H1 (cell line): ENCODE data around the gene ZNF362. TPM values are rescaled to one million over a fixed set of nuclear protein-coding genes. Genes with fewer than 3 reads are reported as not detected.

Source experiments
- CTCF ChIA-PET: fragments of 300-600 bp; sonication (Branson Sonifier 250); formaldehyde crosslinking; loops from one replicate; lab custom pipeline; 2021; ENCODE audit not compliant: partially characterized antibody; lab: Charles Lee
- POLR2A ChIA-PET: fragments of 300-600 bp; sonication (Branson Sonifier 250); formaldehyde crosslinking; loops from one replicate; lab custom pipeline; 2021; ENCODE audit warnings: inconsistent platforms; ENCODE audit not compliant: partially characterized antibody; lab: Charles Lee
- DNase-seq, 2 experiments: peaks; one replicate each; pipeline versions ENCODE4 v3.0.0 to v3.0.0-alpha.2; 2010 to 2022; ENCODE audit warnings: low spot score in 2 of 2, low read depth in 1 of 2, mixed read lengths in 1 of 2
- FAIRE-seq: peaks from 2 replicates; lab custom pipeline; 2011; peaks lifted over from hg19 to GRCh38; lab: Jason Lieb, UNC
- H2AFZ ChIP-seq: 2 replicates; pipeline ENCODE4 v1.8.1; 2012; ENCODE audit warnings: low read length, inconsistent platforms
- H2AK5ac ChIP-seq: 2 replicates; pipeline ENCODE4 v1.6.1; 2013; ENCODE audit warnings: low read depth, low read length
- H2BK120ac ChIP-seq: replicated peaks from 2 replicates; pipeline ENCODE3; 2013; ENCODE audit warnings: low read depth, low read length, inconsistent platforms
- H2BK12ac ChIP-seq: 2 replicates; pipeline ENCODE4 v1.6.1; 2013; ENCODE audit warnings: low read depth, low read length
- H2BK15ac ChIP-seq: 2 replicates; pipeline ENCODE4 v1.6.1; 2013; ENCODE audit warnings: low read length
- H2BK20ac ChIP-seq: 2 replicates; pipeline ENCODE4 v1.6.1; 2013; ENCODE audit warnings: low read length
- H2BK5ac ChIP-seq: 2 replicates; pipeline ENCODE4 v1.6.1; 2013; ENCODE audit warnings: low read depth, low read length
- H3K14ac ChIP-seq: 2 replicates; pipeline ENCODE4 v1.6.1; 2013; ENCODE audit warnings: inconsistent platforms; ENCODE audit not compliant: insufficient read length
- H3K18ac ChIP-seq: 2 replicates; pipeline ENCODE4 v1.6.1; 2013; ENCODE audit warnings: low read length; ENCODE audit errors: extremely low read depth
- H3K23ac ChIP-seq: 2 replicates; pipeline ENCODE4 v1.6.1; 2013; ENCODE audit warnings: inconsistent platforms; ENCODE audit not compliant: insufficient read length
- H3K23me2 ChIP-seq: 2 replicates; pipeline ENCODE4 v1.6.1; 2013; ENCODE audit warnings: low read depth, low read length
- H3K27ac ChIP-seq: 2 replicates; pipeline ENCODE4 v1.6.1; 2011; ENCODE audit warnings: low read depth, low read length, inconsistent platforms
- H3K27me3 ChIP-seq, 4 experiments: replicated peaks in 1 of 4; 1 replicate in 1 of 4; 2 replicates in 3 of 4; pipeline versions ENCODE4 v1.6.1 to v1.8.1; 2011 to 2013; ENCODE audit warnings: low read length in 3 of 4, mild to moderate bottlenecking in 3 of 4, inconsistent platforms in 2 of 4, mixed read lengths in 2 of 4, moderate library complexity in 1 of 4; ENCODE audit not compliant: control insufficient read depth in 3 of 4, insufficient read depth in 3 of 4; ENCODE audit errors: extremely low read depth in 1 of 4
- H3K36me3 ChIP-seq, 4 experiments: 2 replicates each; pipeline versions ENCODE4 v1.6.1 to v1.8.1; 2011 to 2013; ENCODE audit warnings: mild to moderate bottlenecking in 4 of 4, low read length in 3 of 4, moderate library complexity in 2 of 4, control low read depth in 1 of 4, inconsistent platforms in 1 of 4; ENCODE audit not compliant: insufficient read depth in 4 of 4, control insufficient read depth in 2 of 4
- H3K4ac ChIP-seq: replicated peaks from 2 replicates; pipeline ENCODE3; 2013; ENCODE audit warnings: low read length, low read depth, mixed read lengths, inconsistent platforms; ENCODE audit not compliant: insufficient read length
- H3K4me1 ChIP-seq, 4 experiments: replicated peaks in 1 of 4; 1 replicate in 1 of 4; 2 replicates in 3 of 4; pipeline versions ENCODE4 v1.6.1 to v1.8.1; 2011 to 2013; ENCODE audit warnings: low read length in 3 of 4, inconsistent platforms in 2 of 4, mixed read lengths in 1 of 4; ENCODE audit not compliant: insufficient read depth in 4 of 4, control insufficient read depth in 3 of 4
- H3K4me2 ChIP-seq, 2 experiments: 2 replicates each; pipeline versions ENCODE4 v1.6.1 to v1.8.1; 2011 to 2013; ENCODE audit warnings: low read depth in 2 of 2, low read length in 2 of 2, control low read depth in 1 of 2, inconsistent platforms in 1 of 2, mild to moderate bottlenecking in 1 of 2; ENCODE audit not compliant: insufficient read depth in 1 of 2
- H3K4me3 ChIP-seq, 4 experiments: fragments of 200-600, 300-600 bp in 1 of 4; sonication (generic), shearing (Covaris generic), sonication (Bioruptor Twin) in 1 of 4; 2 replicates each; pipeline versions ENCODE4 v1.5.1 to v1.8.1; 2011 to 2016; ENCODE audit warnings: low read length in 4 of 4, low read depth in 3 of 4, control low read depth in 2 of 4, inconsistent platforms in 2 of 4, mild to moderate bottlenecking in 2 of 4, mixed read lengths in 1 of 4, moderate library complexity in 1 of 4; ENCODE audit not compliant: insufficient read depth in 2 of 4; ENCODE audit errors: extremely low read depth in 1 of 4
- H3K56ac ChIP-seq: replicated peaks from 2 replicates; pipeline ENCODE3; 2013; ENCODE audit warnings: low read depth, mild to moderate bottlenecking, mixed read lengths, low read length, inconsistent platforms; ENCODE audit not compliant: insufficient read length
- H3K79me1 ChIP-seq: 2 replicates; pipeline ENCODE4 v1.6.1; 2013; ENCODE audit warnings: low read depth, low read length, control low read depth
- H3K79me2 ChIP-seq, 2 experiments: 2 replicates each; pipeline versions ENCODE4 v1.6.1 to v1.8.1; 2012 to 2013; ENCODE audit warnings: low read length in 2 of 2, mild to moderate bottlenecking in 2 of 2, inconsistent platforms in 1 of 2; ENCODE audit not compliant: insufficient read depth in 2 of 2, control insufficient read depth in 1 of 2
- H3K9ac ChIP-seq, 4 experiments: replicated peaks in 1 of 4; 1 replicate in 1 of 4; 2 replicates in 3 of 4; pipeline versions ENCODE4 v1.6.1 to v1.8.1; 2011 to 2013; ENCODE audit warnings: low read depth in 3 of 4, low read length in 3 of 4, control low read depth in 2 of 4, mild to moderate bottlenecking in 2 of 4, moderate library complexity in 2 of 4, inconsistent platforms in 1 of 4; ENCODE audit errors: extremely low read depth in 1 of 4
- H3K9me3 ChIP-seq, 2 experiments: 2 replicates each; pipeline versions ENCODE4 v1.6.1 to v1.8.1; 2012 to 2013; ENCODE audit warnings: mild to moderate bottlenecking in 2 of 2, moderate library complexity in 2 of 2, control low read depth in 1 of 2, inconsistent platforms in 1 of 2, low read depth in 1 of 2, low read length in 1 of 2, mixed read lengths in 1 of 2; ENCODE audit not compliant: insufficient read depth in 2 of 2
- H4K20me1 ChIP-seq, 2 experiments: replicated peaks in 1 of 2; 2 replicates each; pipeline versions ENCODE3 to v1.8.1; 2011 to 2013; ENCODE audit warnings: inconsistent platforms in 2 of 2, low read length in 2 of 2, mild to moderate bottlenecking in 1 of 2; ENCODE audit not compliant: insufficient read depth in 2 of 2, control insufficient read depth in 1 of 2
- H4K5ac ChIP-seq: 2 replicates; pipeline ENCODE4 v1.6.1; 2013; ENCODE audit warnings: low read length, low read depth, mixed read lengths, inconsistent platforms; ENCODE audit not compliant: insufficient read length
- H4K8ac ChIP-seq: 2 replicates; pipeline ENCODE4 v1.8.0; 2013; ENCODE audit warnings: mild to moderate bottlenecking, moderate library complexity, low read length, inconsistent platforms; ENCODE audit not compliant: insufficient read depth; ENCODE audit errors: extremely low read depth
- H4K91ac ChIP-seq: replicated peaks from 2 replicates; pipeline ENCODE3; 2013; ENCODE audit warnings: low read length, mixed read lengths, inconsistent platforms; ENCODE audit not compliant: insufficient read length
- ASH2L ChIP-seq: fragments of 200-600, 300-600 bp; sonication (generic); IDR thresholded peaks from one replicate; pipeline ENCODE4 v1.7.1; 2017; ENCODE audit warnings: low read length
- CBX8 ChIP-seq: fragments of 300-800, 300-1000 bp; sonication (generic); IDR thresholded peaks from 2 replicates; pipeline ENCODE4 v1.7.1; 2016; ENCODE audit warnings: low read depth, low read length, borderline replicate concordance
- FOSL1 ChIP-seq: IDR thresholded peaks from 2 replicates; pipeline ENCODE4 v1.6.1; 2011; ENCODE audit warnings: mild to moderate bottlenecking, low read depth, low read length, moderate library complexity; ENCODE audit not compliant: insufficient read depth
- JUND ChIP-seq: IDR thresholded peaks from 2 replicates; pipeline ENCODE4 v1.6.1; 2011; ENCODE audit warnings: mild to moderate bottlenecking, improper control_type of control experiment, low read length
- NANOG ChIP-seq: IDR thresholded peaks from 2 replicates; pipeline ENCODE4 v1.6.1; 2011; ENCODE audit warnings: low read length, low read depth, mild to moderate bottlenecking, inconsistent platforms; ENCODE audit not compliant: insufficient read depth, poor library complexity, severe bottlenecking
- POLR2A ChIP-seq, 2 experiments: IDR thresholded peaks; 1 replicate in 1 of 2; 2 replicates in 1 of 2; pipeline ENCODE4 v1.6.1; 2011; ENCODE audit warnings: low read depth in 2 of 2, low read length in 2 of 2, mild to moderate bottlenecking in 2 of 2; ENCODE audit errors: control extremely low read depth in 1 of 2
- RXRA ChIP-seq: IDR thresholded peaks from 2 replicates; pipeline ENCODE4 v1.6.1; 2011; ENCODE audit warnings: low read depth, mild to moderate bottlenecking, low read length, moderate library complexity; ENCODE audit not compliant: insufficient read depth
- TAF1 ChIP-seq: IDR thresholded peaks from 2 replicates; pipeline ENCODE4 v1.6.1; 2011; ENCODE audit warnings: mild to moderate bottlenecking, low read depth, low read length
- TAF7 ChIP-seq: optimal IDR thresholded peaks from 2 replicates; pipeline ENCODE3; 2011; ENCODE audit warnings: low read depth, mild to moderate bottlenecking, inconsistent platforms, low read length, moderate library complexity, borderline replicate concordance
- TEAD4 ChIP-seq: IDR thresholded peaks from 2 replicates; pipeline ENCODE4 v1.6.1; 2012; ENCODE audit warnings: low read depth, low read length, inconsistent platforms, mixed read lengths
- WGBS, 2 experiments: shearing (Covaris generic) in 1 of 2; methylation state at CpG; one replicate each; pipeline versions ENCODE4 v1.1.6 to v1.1.7; 2013 to 2015; ENCODE audit warnings: low lambda C conversion rate in 2 of 2, mixed read lengths in 2 of 2, inconsistent platforms in 1 of 2, low coverage in 1 of 2, missing lambda C conversion rate in 1 of 2; ENCODE audit not compliant: insufficient replicate concordance in 2 of 2, insufficient coverage in 1 of 2, insufficient read length in 1 of 2; ENCODE audit errors: extremely low coverage in 1 of 2, missing lambda C conversion rate in 1 of 2; 5-methylcytosine and 5-hydroxymethylcytosine counted together
- polyA plus RNA-seq, 7 experiments: library from polyadenylated mRNA; depleted of rRNA in 3 of 7; stranded (reverse) in 5 of 7; unstranded in 2 of 7; fragments of >200 nt in 5 of 7; fragments of 200-250 nt in 2 of 7; gene quantifications; 1 replicate in 5 of 7; 2 replicates in 1 of 7; 4 replicates in 1 of 7; pipeline versions ENCODE4 v1.2.1 to v1.2.3, GENCODE V29; 2011 to 2013; ENCODE audit warnings: missing spikeins in 2 of 7, mixed read lengths in 2 of 7
- total RNA-seq: library from RNA; stranded (reverse); fragmentation: NEBNext Ultra II Directional; extraction: Animal tissue kit (Norgen Biotek cat#: 25700); gene quantifications from 2 replicates; pipeline ENCODE4 v1.2.1, GENCODE V29; 2021
- TF ChIP-seq, protein P1 (sequence below): IDR thresholded peaks from 2 replicates; pipeline ENCODE4 v1.6.1; 2012; ENCODE audit warnings: low read length, inconsistent platforms

Gene ZNF362
- total and polyA plus RNA-seq, 2 of the 8 experiments (the other 6 are each of a cell fraction or from before 2014, with no cell fraction given), result 24.2 to 27.8 TPM

DNA sequence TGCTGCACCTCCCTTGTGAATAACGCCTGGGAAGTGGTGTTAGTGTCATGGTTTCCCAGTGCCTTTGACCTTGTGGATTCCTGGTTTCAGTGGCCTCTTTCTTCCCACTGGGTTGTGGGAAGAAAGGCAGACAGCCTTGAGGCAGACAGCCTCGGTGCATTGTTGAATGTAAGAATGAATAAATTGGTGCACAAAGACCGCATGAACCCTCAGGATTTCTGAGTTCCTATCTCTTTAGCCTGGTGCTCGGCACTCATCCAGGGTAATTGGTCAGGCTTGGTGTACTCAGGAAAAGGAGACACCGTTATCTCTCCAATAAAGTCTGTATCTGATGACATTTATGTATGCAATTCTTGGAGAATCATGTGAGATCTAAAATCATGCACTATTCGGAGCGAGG, 5.1 kb downstream of the ZNF362 start:
- peaks cover 5 to 13% of the 10 kb centered on the region in 2 experiments for H4K20me1 ChIP-seq
- no peak for TF ChIP-seq FOSL1
- TF ChIP-seq RXRA, result no peak
- TF ChIP-seq CBX8, result no peak
- no peak for TF ChIP-seq NANOG
- no peak for TF ChIP-seq TAF1
- no peak for TF ChIP-seq JUND
- no peak for TF ChIP-seq POLR2A (IDR thresholded peaks at IDR 0.05; ENCODE audit: control extremely low read depth in 1 of 2, low read depth in 2 of 2, low read length in 2 of 2)
- TF ChIP-seq TEAD4, result no peak
- no peak for TF ChIP-seq ASH2L
- TF ChIP-seq, protein P1, sequence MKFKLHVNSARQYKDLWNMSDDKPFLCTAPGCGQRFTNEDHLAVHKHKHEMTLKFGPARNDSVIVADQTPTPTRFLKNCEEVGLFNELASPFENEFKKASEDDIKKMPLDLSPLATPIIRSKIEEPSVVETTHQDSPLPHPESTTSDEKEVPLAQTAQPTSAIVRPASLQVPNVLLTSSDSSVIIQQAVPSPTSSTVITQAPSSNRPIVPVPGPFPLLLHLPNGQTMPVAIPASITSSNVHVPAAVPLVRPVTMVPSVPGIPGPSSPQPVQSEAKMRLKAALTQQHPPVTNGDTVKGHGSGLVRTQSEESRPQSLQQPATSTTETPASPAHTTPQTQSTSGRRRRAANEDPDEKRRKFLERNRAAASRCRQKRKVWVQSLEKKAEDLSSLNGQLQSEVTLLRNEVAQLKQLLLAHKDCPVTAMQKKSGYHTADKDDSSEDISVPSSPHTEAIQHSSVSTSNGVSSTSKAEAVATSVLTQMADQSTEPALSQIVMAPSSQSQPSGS, result no peak
- TF ChIP-seq TAF7, result no peak

More for the DNA sequence above, 5.1 kb downstream of the ZNF362 start:
- H3K23ac ChIP-seq, result no peak overlapping the region
- no peak overlapping the region for H3K14ac ChIP-seq
- H3K4me3 ChIP-seq, result no peak overlapping the region
- no peak overlapping the region for H3K27ac ChIP-seq
- no peak overlapping the region for H2BK20ac ChIP-seq
- no peak overlapping the region for H2BK12ac ChIP-seq
- H4K91ac ChIP-seq, result no peak overlapping the region
- peaks cover 0 to 23% (median 10%) of the 10 kb centered on the region in 4 experiments; a peak in 5 of 7 replicates for H3K4me1 ChIP-seq
- no peaks in the 10 kb centered on the region for H3K9me3 ChIP-seq
- H3K4me2 ChIP-seq, result no peak overlapping the region
- no peak overlapping the region for H4K8ac ChIP-seq
- no peaks in the 10 kb centered on the region; a peak in 1 of 7 replicates for H3K27me3 ChIP-seq
- no peak overlapping the region for H3K18ac ChIP-seq
- H2BK5ac ChIP-seq, result no peak overlapping the region
- H3K4ac ChIP-seq, result no peak overlapping the region
- 0 out of 2 replicates have a peak overlapping the region, but pooled peaks have one; percentile 49 for H2BK15ac ChIP-seq
- ChIA-PET CTCF (interaction anchor here (0.9 to 1.3 kb wide), 2 partner anchors 34 to 292 kb away, joined by 3 to 4 read pairs; no protein-coding TSS in a partner anchor), POLR2A (interaction anchor here (2.7 kb wide), 1 partner anchor 7 kb away, joined by 12 read pairs; no protein-coding TSS in a partner anchor)
- 88% methylated on average over 7 of the region's 7 CpGs; no CpG with 5 or more reads in 1 of the 2 experiments for WGBS, 2 experiments
- H3K79me1 ChIP-seq, result peaks cover 31% of the 10 kb centered on the region
- no peak overlapping the region for H3K9ac ChIP-seq
- no peak overlapping the region for H2AK5ac ChIP-seq
- H3K36me3 ChIP-seq, result peaks cover 0 to 2% (median 0%) of the 10 kb centered on the region in 4 experiments; a peak in 1 of 8 replicates
- no peak overlapping the region for H2AFZ ChIP-seq
- DNase-seq (no peak), FAIRE-seq (no peak)
- H3K56ac ChIP-seq, result no peak overlapping the region
- peaks cover 3% of the 10 kb centered on the region for H3K23me2 ChIP-seq
- H3K79me2 ChIP-seq, result peaks cover 0 to 52% of the 10 kb centered on the region in 2 experiments; a peak in 2 of 4 replicates
- no peak overlapping the region for H4K5ac ChIP-seq
- no peak overlapping the region for H2BK120ac ChIP-seq
